Measurements from ENCODE around the gene HOXA9. TPM values are rescaled to one million over a fixed set of nuclear protein-coding genes. Genes with fewer than 3 reads are reported as not detected.
A peak's percentile ranks its signal among the peaks of the same experiment; 100 is the strongest.

The HOXA9 gene
- total and polyA plus RNA-seq, 9 donors, result 0.12 to 2.5 (median 0.57) TPM; not detected in 1

DNA sequence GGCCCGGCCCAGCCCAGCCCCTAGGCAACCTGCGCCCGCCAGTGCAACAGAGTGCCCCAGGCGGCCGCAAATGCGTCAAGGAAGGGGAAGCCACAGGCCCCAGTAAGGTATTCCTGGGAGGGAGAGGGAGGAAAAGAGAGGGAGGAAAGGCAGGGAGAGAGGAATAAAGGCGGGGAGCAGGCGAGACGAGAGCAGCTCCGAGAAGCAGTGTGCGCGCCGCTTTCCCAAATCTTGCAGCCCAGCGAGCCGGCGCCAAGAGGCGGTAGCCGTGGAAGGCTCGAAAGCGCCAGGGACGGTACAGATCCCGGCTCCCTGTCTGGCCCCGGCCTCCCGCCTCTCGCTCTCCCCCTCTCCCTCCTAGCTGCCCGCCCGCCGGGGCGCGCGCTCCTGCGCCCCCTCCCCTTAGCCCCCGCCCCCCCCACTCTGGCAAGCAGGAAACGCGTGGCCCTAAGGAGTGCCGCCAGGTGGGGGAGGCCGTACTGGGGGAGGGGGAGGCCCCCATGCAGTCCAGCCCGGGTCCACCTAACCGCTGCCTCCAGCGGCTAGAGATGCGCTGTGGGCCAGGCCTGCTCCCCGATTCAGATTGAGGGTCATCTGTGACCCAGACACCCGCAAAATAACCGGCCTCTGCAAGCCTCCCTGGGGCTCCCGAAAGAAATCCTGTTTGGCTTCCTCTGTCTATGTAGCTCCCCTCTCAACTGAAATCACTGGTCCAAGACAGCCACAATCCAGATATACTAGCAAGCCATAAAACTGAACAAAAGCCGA lies 4.5 kb upstream of the HOXA9 start:
- 5 to 11% (median 5%) methylated on average over 41 to 46 of the region's 46 CpGs for WGBS, 3 donors
- peaks cover 14% of the 10 kb centered on the region for H3K4me1 ChIP-seq (ENCODE audit: insufficient read depth)

DNA sequence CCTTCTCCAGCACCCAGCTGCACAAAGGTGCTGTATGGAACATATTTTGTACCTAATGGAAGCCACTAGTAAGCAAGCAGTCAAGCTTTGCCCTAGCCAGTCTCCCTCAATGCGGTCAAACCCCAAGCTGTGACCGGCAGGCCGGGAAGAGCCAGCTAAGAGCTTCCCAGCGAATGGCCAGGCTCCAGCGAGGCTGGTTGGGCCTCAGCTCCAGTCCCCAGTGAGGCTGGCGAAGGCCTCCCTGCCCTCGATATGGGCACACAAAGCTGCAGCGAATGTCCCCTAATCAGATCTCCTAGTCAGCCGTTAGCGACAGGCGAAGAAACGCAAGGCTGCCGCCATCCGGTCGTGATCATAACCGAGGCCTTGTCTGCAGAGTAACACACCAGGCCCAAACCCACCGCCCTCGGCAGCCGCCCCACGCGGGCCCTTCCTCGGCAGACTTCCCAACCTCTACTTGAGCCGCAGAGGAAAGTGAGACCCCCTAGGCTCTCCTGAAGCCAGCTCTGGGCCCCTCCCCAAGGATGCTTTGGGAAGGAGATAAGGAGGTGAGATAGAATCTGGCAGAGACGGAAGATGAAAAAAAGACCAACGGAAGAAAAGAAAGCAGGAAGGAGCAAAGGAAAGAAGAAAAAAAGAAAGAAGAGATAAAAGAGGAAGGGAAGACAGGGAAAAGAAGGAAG lies 3.1 kb upstream of the HOXA9 start:
- no peaks in the 10 kb centered on the region for H3K9me3 ChIP-seq
- peaks cover 22% of the 10 kb centered on the region for H3K27me3 ChIP-seq
- H3K36me3 ChIP-seq, result no peaks in the 10 kb centered on the region
- 44 to 55% (median 45%) methylated on average over 25 of the region's 25 CpGs for WGBS, 3 donors
- H3K4me1 ChIP-seq (ENCODE audit: insufficient read depth), result peaks cover 7% of the 10 kb centered on the region
- H3K4me3 ChIP-seq, result peak overlapping the region; percentile 53
- TF ChIP-seq POLR2A (IDR thresholded peaks at IDR 0.05), result no peak
- TF ChIP-seq EP300 (IDR thresholded peaks at IDR 0.05), result no peak
- TF ChIP-seq CTCF (IDR thresholded peaks at IDR 0.05), result no peak
- H3K27ac ChIP-seq, result no peak overlapping the region
- intact Hi-C loops (cut with DNase I), result loop anchor here in 3 of 4 donors (5.0 to 10.0 kb wide), 3 partner anchors 794 to 1284 kb away; no protein-coding TSS in a partner anchor
- no peak for DNase-seq

More for the DNA sequence above, 4.5 kb upstream of the HOXA9 start:
- TF ChIP-seq EP300 (IDR thresholded peaks at IDR 0.05) (no peak), CTCF (IDR thresholded peaks at IDR 0.05) (no peak), POLR2A (IDR thresholded peaks at IDR 0.05) (no peak)
- Histone ChIP-seq H3K4me3 (peak overlapping the region; percentile 53), H3K27me3 (peaks cover 22% of the 10 kb centered on the region), H3K9me3 (no peaks in the 10 kb centered on the region), H3K36me3 (no peaks in the 10 kb centered on the region), H3K27ac (no peak overlapping the region)
- intact Hi-C loops (cut with DNase I), result loop anchor here in 3 of 4 donors (5.0 to 10.0 kb wide), 3 partner anchors 795 to 1285 kb away; no protein-coding TSS in a partner anchor
- DNase-seq, result peak in 2 of 5 donors; percentile 10 to 36

GRCh38 chr7:27167916-27168264 lies 2.6 kb upstream of the HOXA9 start:
- intact Hi-C loops (cut with DNase I), result loop anchor here in 3 of 4 donors (5.0 to 10.0 kb wide), 3 partner anchors 793 to 1283 kb away; no protein-coding TSS in a partner anchor
- Histone ChIP-seq H3K4me3 (peak overlapping the region; percentile 53), H3K4me1 (ENCODE audit: insufficient read depth) (peaks cover 5% of the 10 kb centered on the region), H3K36me3 (no peaks in the 10 kb centered on the region), H3K27ac (no peak overlapping the region), H3K27me3 (peaks cover 22% of the 10 kb centered on the region), H3K9me3 (no peaks in the 10 kb centered on the region)
- WGBS, 3 donors, result 53 to 57% (median 56%) methylated on average over 4 of the region's 4 CpGs
- TF ChIP-seq POLR2A (IDR thresholded peaks at IDR 0.05) (no peak), CTCF (IDR thresholded peaks at IDR 0.05) (no peak), EP300 (IDR thresholded peaks at IDR 0.05) (no peak)
- DNase-seq, result no peak

DNA sequence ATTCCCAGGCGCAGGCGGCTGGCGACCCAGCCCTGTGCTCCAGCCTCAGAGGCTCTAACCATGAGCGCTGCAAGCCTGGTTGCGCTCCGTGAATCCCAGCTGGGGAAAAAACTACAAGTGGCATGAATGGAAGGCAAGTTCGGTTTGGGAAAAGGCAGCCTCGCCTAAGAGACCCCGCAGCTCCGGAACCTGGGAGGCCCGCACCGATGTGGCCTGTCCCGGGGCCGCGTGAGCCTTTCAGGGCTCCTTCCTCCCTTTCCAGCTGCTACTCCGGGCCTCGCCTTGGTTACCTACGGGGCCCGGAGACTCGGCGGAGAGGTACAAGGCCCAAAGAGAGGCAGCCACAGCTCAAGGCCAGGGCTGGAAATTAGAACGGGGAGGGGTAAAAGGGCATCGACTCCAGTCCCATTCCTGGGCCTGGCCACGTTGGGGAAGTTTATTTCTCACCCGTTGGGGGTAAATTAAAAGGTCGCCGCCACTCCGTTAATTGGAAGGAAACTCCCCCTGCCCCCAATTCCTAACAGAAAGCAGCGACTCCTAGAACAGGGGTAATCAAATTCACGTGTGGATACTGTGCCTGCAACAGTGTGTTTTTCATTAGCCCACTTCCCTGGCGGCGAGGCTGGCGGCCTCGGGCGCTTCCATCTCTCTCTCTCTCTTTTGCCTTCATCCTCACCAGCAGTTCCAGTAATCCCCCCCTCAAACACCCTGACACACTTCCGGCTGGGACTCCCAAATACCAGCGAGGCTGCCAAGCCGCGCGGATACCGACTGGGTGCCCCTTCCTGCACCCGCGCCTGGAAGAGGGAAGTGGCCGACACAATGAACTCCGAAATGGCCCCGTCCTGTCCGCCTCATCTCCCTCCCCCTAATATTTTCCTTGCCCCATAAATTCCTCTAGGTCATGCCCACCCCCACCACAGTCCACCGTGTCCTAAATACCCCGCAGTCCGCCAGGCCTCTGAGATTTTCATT lies 1.5 kb upstream of the HOXA9 start:
- DNase-seq, result no peak
- TF ChIP-seq POLR2A (IDR thresholded peaks at IDR 0.05) (no peak), EP300 (IDR thresholded peaks at IDR 0.05) (no peak), CTCF (IDR thresholded peaks at IDR 0.05) (no peak)
- intact Hi-C loops (cut with DNase I), result loop anchor here in 3 of 4 donors (5.0 to 10.0 kb wide), 3 partner anchors 792 to 1282 kb away; no protein-coding TSS in a partner anchor
- no peaks in the 10 kb centered on the region for H3K36me3 ChIP-seq
- H3K4me3 ChIP-seq, result peak overlapping the region; percentile 53
- H3K9me3 ChIP-seq, result no peaks in the 10 kb centered on the region
- no peaks in the 10 kb centered on the region for H3K4me1 ChIP-seq (ENCODE audit: insufficient read depth)
- WGBS, 3 donors, result 25 to 44% (median 30%) methylated on average over 50 of the region's 50 CpGs
- H3K27ac ChIP-seq, result no peak overlapping the region
- peaks cover 22% of the 10 kb centered on the region for H3K27me3 ChIP-seq

Data from ovary (tissue), 9 donors.